Measurements from ENCODE around the gene SLX1A. TPM values are rescaled to one million over a fixed set of nuclear protein-coding genes. Genes with fewer than 3 reads are reported as not detected.
"Not testable (repeated sequence)": the region's sequence is repeated elsewhere in the genome, so short reads cannot be mapped to it uniquely, and the experiment has no call there.

Gene SLX1A
- total and polyA plus RNA-seq, 2 donors (not counting 1 experiment from before 2014, with no cell fraction given): 64.6 to 108 TPM

DNA sequence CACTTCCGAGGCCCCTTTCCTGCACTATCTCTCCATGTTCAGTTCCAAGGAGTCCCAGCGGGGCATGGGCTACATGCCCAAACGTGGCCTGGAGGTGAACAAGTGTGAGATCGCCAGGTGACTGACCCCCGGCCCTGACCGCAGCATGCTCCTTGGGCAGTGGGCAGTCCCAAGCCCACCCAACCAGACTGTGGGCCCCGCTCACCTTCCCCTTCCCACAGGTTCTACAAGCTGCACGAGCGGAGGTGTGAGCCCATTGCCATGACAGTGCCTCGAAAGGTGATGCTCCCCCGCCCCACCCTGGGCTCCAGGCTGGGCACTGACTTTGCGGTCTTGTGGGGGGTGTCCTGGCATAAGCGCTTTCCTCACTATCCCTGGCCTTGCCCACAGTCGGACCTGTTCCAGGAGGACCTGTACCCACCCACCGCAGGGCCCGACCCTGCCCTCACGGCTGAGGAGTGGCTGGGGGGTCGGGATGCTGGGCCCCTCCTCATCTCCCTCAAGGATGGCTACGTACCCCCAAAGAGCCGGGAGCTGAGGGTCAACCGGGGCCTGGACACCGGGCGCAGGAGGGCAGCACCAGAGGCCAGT lies 5.6 kb upstream of the SLX1A start:
- Histone ChIP-seq H3K79me2 (ENCODE audit: control insufficient read depth, insufficient read depth, low read length) (peaks cover 46% of the 10 kb centered on the region), H3K9me3 (ENCODE audit: control extremely low read depth in 1 of 3, control insufficient read depth in 2 of 3, insufficient read depth in 1 of 3, low read length in 2 of 3) (no peaks in the 10 kb centered on the region), H2AFZ (ENCODE audit: insufficient read depth, low read depth, low read length, poor library complexity, severe bottlenecking) (no peak overlapping the region), H3K4me1 (ENCODE audit: control insufficient read depth in 2 of 2, insufficient read depth in 2 of 2, low read length in 2 of 2) (peaks cover 32 to 37% of the 10 kb centered on the region in 2 donors), H3K27ac (ENCODE audit: low read length in 2 of 2) (peak overlapping the region in 1 of 2 donors; percentile 87), H3K4me2 (replicated peaks; ENCODE audit: low read depth, low read length, poor library complexity, severe bottlenecking) (peak overlapping the region; percentile 97), H3K27me3 (replicated peaks in 1 of 4; ENCODE audit: control extremely low read depth in 1 of 4, control insufficient read depth in 3 of 4, insufficient read depth in 4 of 4, low read length in 3 of 4) (no peaks in the 10 kb centered on the region), H3K9ac (ENCODE audit: low read length) (no peak overlapping the region), H3K4me3 (ENCODE audit: control extremely low read depth in 1 of 5, extremely low read depth in 1 of 5, insufficient read depth in 1 of 5, low read depth in 2 of 5, low read length in 4 of 5) (no peak overlapping the region), H3K36me3 (replicated peaks in 1 of 2; ENCODE audit: control extremely low read depth in 1 of 2, control insufficient read depth in 1 of 2, extremely low read depth in 1 of 2, insufficient read depth in 2 of 2, low read length in 1 of 2) (peaks cover 0 to 42% of the 10 kb centered on the region in 2 experiments), H4K20me1 (ENCODE audit: control insufficient read depth, insufficient read depth, low read length, poor library complexity, severe bottlenecking) (peaks cover 42% of the 10 kb centered on the region)
- 88% methylated on average over 16 of the region's 23 CpGs for WGBS (ENCODE audit: insufficient coverage)
- ChIA-PET POLR2A (no interaction called here), CTCF (interaction anchor here (4.8 kb wide), 1 partner anchor 96 kb away, joined by 49 read pairs; the partner anchor contains the start of gene TBX6)
- ATAC-seq (ENCODE audit: low read depth) (no peak), DNase-seq (peak; percentile 21)
- Mint-ChIP-seq H3K4me1 (peaks cover 32% of the 10 kb centered on the region), H3K27ac (peak overlapping the region; percentile 26), H3K9me3 (ENCODE audit: insufficient read depth) (no peaks in the 10 kb centered on the region), H3K4me3 (no peak overlapping the region), H3K27me3 (no peaks in the 10 kb centered on the region)
- intact Hi-C loops (cut with micrococcal nuclease): no loop called here
- no peak for TF ChIP-seq EZH2 (IDR thresholded peaks at IDR 0.05; ENCODE audit: borderline replicate concordance, insufficient read depth, low read depth, low read length, poor library complexity, severe bottlenecking)
- TF ChIP-seq, protein P1, sequence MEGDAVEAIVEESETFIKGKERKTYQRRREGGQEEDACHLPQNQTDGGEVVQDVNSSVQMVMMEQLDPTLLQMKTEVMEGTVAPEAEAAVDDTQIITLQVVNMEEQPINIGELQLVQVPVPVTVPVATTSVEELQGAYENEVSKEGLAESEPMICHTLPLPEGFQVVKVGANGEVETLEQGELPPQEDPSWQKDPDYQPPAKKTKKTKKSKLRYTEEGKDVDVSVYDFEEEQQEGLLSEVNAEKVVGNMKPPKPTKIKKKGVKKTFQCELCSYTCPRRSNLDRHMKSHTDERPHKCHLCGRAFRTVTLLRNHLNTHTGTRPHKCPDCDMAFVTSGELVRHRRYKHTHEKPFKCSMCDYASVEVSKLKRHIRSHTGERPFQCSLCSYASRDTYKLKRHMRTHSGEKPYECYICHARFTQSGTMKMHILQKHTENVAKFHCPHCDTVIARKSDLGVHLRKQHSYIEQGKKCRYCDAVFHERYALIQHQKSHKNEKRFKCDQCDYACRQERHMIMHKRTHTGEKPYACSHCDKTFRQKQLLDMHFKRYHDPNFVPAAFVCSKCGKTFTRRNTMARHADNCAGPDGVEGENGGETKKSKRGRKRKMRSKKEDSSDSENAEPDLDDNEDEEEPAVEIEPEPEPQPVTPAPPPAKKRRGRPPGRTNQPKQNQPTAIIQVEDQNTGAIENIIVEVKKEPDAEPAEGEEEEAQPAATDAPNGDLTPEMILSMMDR (IDR thresholded peaks at IDR 0.05): no peak

DNA sequence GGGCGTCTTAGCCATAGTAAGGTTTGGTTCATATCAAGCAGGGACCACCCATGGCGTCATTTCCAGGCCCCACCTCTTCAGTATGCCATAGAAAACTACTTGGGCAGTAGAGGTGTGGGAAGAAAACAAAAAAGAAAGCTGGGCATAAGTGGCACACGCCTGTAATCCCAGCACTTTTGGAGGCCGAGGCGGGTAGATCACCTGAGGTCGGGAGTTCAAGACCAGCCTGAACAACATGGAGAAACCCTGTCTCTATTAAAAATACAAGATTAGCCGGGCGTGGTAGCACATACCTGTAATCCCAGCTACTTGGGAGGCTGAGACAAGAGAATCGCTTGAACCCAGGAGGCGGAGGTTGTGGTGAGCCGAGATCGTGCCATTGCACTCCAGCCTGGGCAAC lies 2.5 kb upstream of the SLX1A start:
- POLR2A ChIA-PET; H3K9me3 ChIP-seq (ENCODE audit: control extremely low read depth in 1 of 3, control insufficient read depth in 2 of 3, insufficient read depth in 1 of 3, low read length in 2 of 3); H3K9me3 Mint-ChIP-seq (ENCODE audit: insufficient read depth); DNase-seq; H3K9ac ChIP-seq (ENCODE audit: low read length); H3K27ac ChIP-seq (ENCODE audit: low read length in 2 of 2); H3K27ac Mint-ChIP-seq; intact Hi-C loops (cut with micrococcal nuclease); H2AFZ ChIP-seq (ENCODE audit: insufficient read depth, low read depth, low read length, poor library complexity, severe bottlenecking); H3K4me3 ChIP-seq (ENCODE audit: control extremely low read depth in 1 of 5, extremely low read depth in 1 of 5, insufficient read depth in 1 of 5, low read depth in 2 of 5, low read length in 4 of 5); H3K27me3 Mint-ChIP-seq; H3K4me3 Mint-ChIP-seq; H3K27me3 ChIP-seq (replicated peaks in 1 of 4; ENCODE audit: control extremely low read depth in 1 of 4, control insufficient read depth in 3 of 4, insufficient read depth in 4 of 4, low read length in 3 of 4); H3K4me2 ChIP-seq (replicated peaks; ENCODE audit: low read depth, low read length, poor library complexity, severe bottlenecking); ATAC-seq (ENCODE audit: low read depth); CTCF ChIA-PET: not testable (repeated sequence)
- peaks cover 22% of the 10 kb centered on the region for H4K20me1 ChIP-seq (ENCODE audit: control insufficient read depth, insufficient read depth, low read length, poor library complexity, severe bottlenecking)
- peaks cover 21 to 25% of the 10 kb centered on the region in 2 donors for H3K4me1 ChIP-seq (ENCODE audit: control insufficient read depth in 2 of 2, insufficient read depth in 2 of 2, low read length in 2 of 2)
- peaks cover 18% of the 10 kb centered on the region for H3K4me1 Mint-ChIP-seq
- no CpG with 5 or more reads among the region's 12 CpGs for WGBS (ENCODE audit: insufficient coverage)
- H3K36me3 ChIP-seq (replicated peaks in 1 of 2; ENCODE audit: control extremely low read depth in 1 of 2, control insufficient read depth in 1 of 2, extremely low read depth in 1 of 2, insufficient read depth in 2 of 2, low read length in 1 of 2): peaks cover 0 to 22% of the 10 kb centered on the region in 2 experiments
- peaks cover 20% of the 10 kb centered on the region for H3K79me2 ChIP-seq (ENCODE audit: control insufficient read depth, insufficient read depth, low read length)

DNA sequence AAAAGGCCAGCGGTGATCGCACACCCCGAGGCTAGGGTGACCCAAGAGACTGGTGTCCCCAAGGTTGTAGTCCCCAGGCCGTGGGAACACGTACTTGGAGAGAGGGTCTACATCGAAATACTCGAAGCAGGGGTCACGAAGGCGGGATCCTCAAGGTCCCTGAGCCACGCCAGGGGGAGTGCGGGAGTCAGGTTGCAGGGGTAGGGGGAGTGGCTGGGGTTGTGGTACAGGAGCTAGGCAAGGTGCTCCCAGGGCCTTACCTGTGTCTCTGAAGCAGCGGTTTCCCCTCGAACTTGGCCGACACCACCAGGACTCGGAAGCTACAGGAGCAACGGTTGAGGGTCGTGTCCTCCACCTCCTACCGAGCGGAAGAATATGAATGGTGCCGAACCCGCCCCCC lies 577 bp upstream of the SLX1A start:
- H3K4me3 Mint-ChIP-seq; H3K27me3 ChIP-seq (replicated peaks in 1 of 4; ENCODE audit: control extremely low read depth in 1 of 4, control insufficient read depth in 3 of 4, insufficient read depth in 4 of 4, low read length in 3 of 4); H3K4me1 ChIP-seq (ENCODE audit: control insufficient read depth in 2 of 2, insufficient read depth in 2 of 2, low read length in 2 of 2); H3K36me3 ChIP-seq (replicated peaks in 1 of 2; ENCODE audit: control extremely low read depth in 1 of 2, control insufficient read depth in 1 of 2, extremely low read depth in 1 of 2, insufficient read depth in 2 of 2, low read length in 1 of 2); H3K79me2 ChIP-seq (ENCODE audit: control insufficient read depth, insufficient read depth, low read length); H3K27ac ChIP-seq (ENCODE audit: low read length in 2 of 2); H3K9me3 ChIP-seq (ENCODE audit: control extremely low read depth in 1 of 3, control insufficient read depth in 2 of 3, insufficient read depth in 1 of 3, low read length in 2 of 3); H3K4me2 ChIP-seq (replicated peaks; ENCODE audit: low read depth, low read length, poor library complexity, severe bottlenecking); DNase-seq; H3K4me3 ChIP-seq (ENCODE audit: control extremely low read depth in 1 of 5, extremely low read depth in 1 of 5, insufficient read depth in 1 of 5, low read depth in 2 of 5, low read length in 4 of 5); H3K9ac ChIP-seq (ENCODE audit: low read length); POLR2A ChIA-PET; H3K9me3 Mint-ChIP-seq (ENCODE audit: insufficient read depth); H4K20me1 ChIP-seq (ENCODE audit: control insufficient read depth, insufficient read depth, low read length, poor library complexity, severe bottlenecking); H3K27ac Mint-ChIP-seq; H3K4me1 Mint-ChIP-seq; intact Hi-C loops (cut with micrococcal nuclease); CTCF ChIA-PET; H3K27me3 Mint-ChIP-seq; H2AFZ ChIP-seq (ENCODE audit: insufficient read depth, low read depth, low read length, poor library complexity, severe bottlenecking): not testable (repeated sequence)
- no CpG with 5 or more reads among the region's 21 CpGs for WGBS (ENCODE audit: insufficient coverage)
- ATAC-seq (ENCODE audit: low read depth): peak; percentile 18
